ENCODE data around the gene TIMP1. TPM values are rescaled to one million over a fixed set of nuclear protein-coding genes. Genes with fewer than 3 reads are reported as not detected.
"Not testable (repeated sequence)": the region's sequence is repeated elsewhere in the genome, so short reads cannot be mapped to it uniquely, and the experiment has no call there.

TIMP1 gene
- total RNA-seq, 1 donor from 2014 or later: 405 TPM

DNA sequence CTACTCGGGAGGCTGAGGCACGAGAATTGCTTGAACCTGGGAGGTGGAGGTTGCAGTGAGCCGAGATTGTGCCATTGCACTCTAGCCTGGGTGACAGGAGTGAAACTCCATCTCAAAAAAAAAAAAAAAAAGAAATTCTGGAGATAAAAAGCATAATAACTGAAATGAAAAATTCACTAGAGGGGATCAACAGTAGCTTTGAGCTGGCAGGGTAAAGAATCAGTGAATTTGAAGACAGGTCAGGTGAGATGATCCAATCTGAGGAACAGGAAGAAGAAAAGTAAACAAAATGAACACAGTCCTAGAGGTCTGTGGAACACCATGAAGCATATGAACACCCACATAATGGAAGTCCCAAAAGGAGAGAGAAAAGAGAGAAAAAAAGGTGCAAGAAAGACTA is 15.0 kb downstream of the TIMP1 start:
- Mint-ChIP-seq H3K9me3 (ENCODE audit: unreplicated experiment) (peaks cover 40% of the 10 kb centered on the region), H3K27ac (ENCODE audit: unreplicated experiment) (no peak overlapping the region), H3K36me3 (ENCODE audit: unreplicated experiment) (no peaks in the 10 kb centered on the region), H3K4me3 (ENCODE audit: unreplicated experiment) (no peak overlapping the region), H3K4me1 (ENCODE audit: unreplicated experiment) (peaks cover 11% of the 10 kb centered on the region), H3K27me3 (ENCODE audit: unreplicated experiment) (peaks cover 8% of the 10 kb centered on the region)
- TF ChIP-seq, protein P1, sequence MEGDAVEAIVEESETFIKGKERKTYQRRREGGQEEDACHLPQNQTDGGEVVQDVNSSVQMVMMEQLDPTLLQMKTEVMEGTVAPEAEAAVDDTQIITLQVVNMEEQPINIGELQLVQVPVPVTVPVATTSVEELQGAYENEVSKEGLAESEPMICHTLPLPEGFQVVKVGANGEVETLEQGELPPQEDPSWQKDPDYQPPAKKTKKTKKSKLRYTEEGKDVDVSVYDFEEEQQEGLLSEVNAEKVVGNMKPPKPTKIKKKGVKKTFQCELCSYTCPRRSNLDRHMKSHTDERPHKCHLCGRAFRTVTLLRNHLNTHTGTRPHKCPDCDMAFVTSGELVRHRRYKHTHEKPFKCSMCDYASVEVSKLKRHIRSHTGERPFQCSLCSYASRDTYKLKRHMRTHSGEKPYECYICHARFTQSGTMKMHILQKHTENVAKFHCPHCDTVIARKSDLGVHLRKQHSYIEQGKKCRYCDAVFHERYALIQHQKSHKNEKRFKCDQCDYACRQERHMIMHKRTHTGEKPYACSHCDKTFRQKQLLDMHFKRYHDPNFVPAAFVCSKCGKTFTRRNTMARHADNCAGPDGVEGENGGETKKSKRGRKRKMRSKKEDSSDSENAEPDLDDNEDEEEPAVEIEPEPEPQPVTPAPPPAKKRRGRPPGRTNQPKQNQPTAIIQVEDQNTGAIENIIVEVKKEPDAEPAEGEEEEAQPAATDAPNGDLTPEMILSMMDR (IDR thresholded peaks at IDR 0.05): no peak
- no peak for DNase-seq (ENCODE audit: extremely low spot score, unreplicated experiment)

DNA sequence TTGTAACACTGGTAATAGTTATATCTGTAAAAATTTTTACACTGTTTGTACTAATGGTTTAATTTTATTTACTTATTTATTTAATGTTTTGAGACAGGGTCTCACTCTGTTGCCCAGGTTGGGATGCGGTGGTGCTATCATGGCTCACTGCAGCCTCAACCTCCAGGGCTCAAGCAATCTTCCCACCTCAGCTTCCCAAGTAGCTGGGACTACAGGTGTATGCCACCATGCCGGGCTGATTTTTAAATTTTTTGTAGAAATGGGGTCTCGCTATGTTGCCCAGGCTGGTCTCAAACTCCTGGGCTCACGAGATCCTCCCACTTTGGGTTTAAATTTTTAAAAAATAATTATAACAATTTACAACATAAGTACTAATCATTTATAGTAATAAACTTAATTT is 20.9 kb downstream of the TIMP1 start:
- H3K27ac Mint-ChIP-seq (ENCODE audit: unreplicated experiment); H3K36me3 Mint-ChIP-seq (ENCODE audit: unreplicated experiment); H3K27me3 Mint-ChIP-seq (ENCODE audit: unreplicated experiment); H3K4me3 Mint-ChIP-seq (ENCODE audit: unreplicated experiment); H3K4me1 Mint-ChIP-seq (ENCODE audit: unreplicated experiment): not testable (repeated sequence)
- H3K9me3 Mint-ChIP-seq (ENCODE audit: unreplicated experiment): peaks cover 22% of the 10 kb centered on the region
- peak; percentile 5 for DNase-seq (ENCODE audit: extremely low spot score, unreplicated experiment)

DNA sequence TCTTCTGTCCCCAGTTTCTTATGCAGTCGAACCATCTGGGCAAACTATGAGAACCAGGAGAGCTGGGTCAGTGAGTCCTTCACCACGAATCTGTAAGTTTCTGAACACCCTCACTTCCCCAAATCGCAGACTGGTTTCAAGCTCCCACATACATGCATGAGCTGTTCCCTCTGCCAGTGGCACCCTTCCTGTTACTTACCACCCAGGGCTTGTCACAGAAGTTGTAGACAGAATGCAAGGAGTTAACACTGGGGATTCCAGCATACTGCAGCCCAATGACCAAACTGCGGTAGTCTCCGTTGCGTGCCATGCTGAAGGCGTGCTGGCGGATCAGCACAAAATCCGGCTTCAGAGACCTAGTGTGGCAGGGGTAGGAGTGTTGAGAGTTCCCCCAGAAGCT is 22.8 kb downstream of the TIMP1 start:
- H3K4me3 Mint-ChIP-seq (ENCODE audit: unreplicated experiment): no peak overlapping the region

DNA sequence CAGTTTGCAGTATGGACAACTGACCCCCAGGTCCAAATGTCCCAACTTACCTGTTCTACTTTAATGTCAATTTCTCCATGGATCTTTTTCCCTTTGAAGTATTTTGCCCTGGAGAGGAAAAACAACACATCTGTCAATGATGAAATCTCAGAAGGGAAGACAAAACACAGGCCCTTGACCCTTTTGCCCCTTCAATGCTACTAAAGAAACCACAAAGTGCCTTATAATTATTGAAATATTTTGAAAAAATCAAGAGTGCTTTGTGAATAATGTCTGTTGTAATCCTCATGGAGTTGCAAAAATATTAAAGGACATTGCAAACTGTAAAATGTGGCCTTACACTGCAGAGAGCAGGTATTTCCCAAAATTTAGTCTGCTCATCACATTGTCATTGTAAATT is 24.9 kb downstream of the TIMP1 start:
- Mint-ChIP-seq H3K4me3 (ENCODE audit: unreplicated experiment) (no peak overlapping the region), H3K27me3 (ENCODE audit: unreplicated experiment) (no peaks in the 10 kb centered on the region), H3K36me3 (ENCODE audit: unreplicated experiment) (no peaks in the 10 kb centered on the region), H3K9me3 (ENCODE audit: unreplicated experiment) (no peaks in the 10 kb centered on the region), H3K4me1 (ENCODE audit: unreplicated experiment) (peaks cover 2% of the 10 kb centered on the region), H3K27ac (ENCODE audit: unreplicated experiment) (no peak overlapping the region)
- TF ChIP-seq, protein P1 (IDR thresholded peaks at IDR 0.05): no peak
- DNase-seq (ENCODE audit: extremely low spot score, unreplicated experiment): peak; percentile 10

More for the DNA sequence above, 22.8 kb downstream of the TIMP1 start:
- TF ChIP-seq, protein P1 (IDR thresholded peaks at IDR 0.05): no peak
- no peaks in the 10 kb centered on the region for H3K36me3 Mint-ChIP-seq (ENCODE audit: unreplicated experiment)
- peaks cover 2% of the 10 kb centered on the region for H3K4me1 Mint-ChIP-seq (ENCODE audit: unreplicated experiment)
- DNase-seq (ENCODE audit: extremely low spot score, unreplicated experiment): no peak
- peaks cover 2% of the 10 kb centered on the region for H3K27me3 Mint-ChIP-seq (ENCODE audit: unreplicated experiment)
- no peak overlapping the region for H3K27ac Mint-ChIP-seq (ENCODE audit: unreplicated experiment)
- H3K9me3 Mint-ChIP-seq (ENCODE audit: unreplicated experiment): peaks cover 16% of the 10 kb centered on the region

DNA sequence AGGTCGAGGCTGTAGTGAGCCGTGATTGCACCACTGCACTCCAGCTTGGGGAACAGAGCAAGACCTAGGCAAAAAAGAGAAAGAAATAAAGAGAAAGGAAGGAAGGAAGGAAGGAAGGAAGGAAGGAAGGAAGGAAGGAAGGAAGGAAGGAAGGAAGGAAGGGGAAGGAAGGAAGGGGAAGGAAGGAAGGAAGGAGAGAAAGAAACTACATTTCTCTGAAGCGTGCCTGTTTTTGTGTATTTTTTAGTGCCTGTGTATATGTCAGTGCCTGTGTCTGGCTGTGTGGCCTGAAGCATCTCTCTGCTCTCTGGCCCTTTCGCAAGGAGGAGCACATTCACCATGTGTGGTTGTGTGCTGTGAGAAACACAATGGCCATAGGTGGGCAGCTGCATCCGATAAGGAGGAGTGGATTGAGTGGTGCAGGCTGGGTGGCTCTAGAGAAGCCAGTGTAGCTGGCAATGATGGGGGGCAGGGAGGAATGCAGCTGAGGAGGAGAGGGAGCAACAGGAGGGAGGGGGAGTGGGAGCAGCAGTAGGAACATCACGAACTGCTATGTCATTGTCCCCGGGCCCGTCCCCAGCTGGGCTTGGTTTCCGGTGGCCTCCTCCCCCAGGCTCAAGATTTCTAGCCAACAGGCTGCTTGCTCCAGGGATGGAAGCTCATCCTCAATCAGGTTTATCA is 26.0 kb downstream of the TIMP1 start:
- Mint-ChIP-seq H3K4me3 (ENCODE audit: unreplicated experiment) (no peak overlapping the region), H3K27me3 (ENCODE audit: unreplicated experiment) (no peaks in the 10 kb centered on the region), H3K4me1 (ENCODE audit: unreplicated experiment) (peaks cover 2% of the 10 kb centered on the region), H3K9me3 (ENCODE audit: unreplicated experiment) (no peaks in the 10 kb centered on the region), H3K36me3 (ENCODE audit: unreplicated experiment) (no peaks in the 10 kb centered on the region), H3K27ac (ENCODE audit: unreplicated experiment) (no peak overlapping the region)
- TF ChIP-seq, protein P1 (IDR thresholded peaks at IDR 0.05): no peak
- DNase-seq (ENCODE audit: extremely low spot score, unreplicated experiment): peak; percentile 76

Data from osteocyte (in vitro differentiated cells).